ENCODE data around the gene MYCL. TPM values are rescaled to one million over a fixed set of nuclear protein-coding genes. Genes with fewer than 3 reads are reported as not detected.

Gene MYCL
- total RNA-seq, 6 experiments from 2014 or later, result 0.75 to 20.5 (median 6.1) TPM

- Histone ChIP-seq H3K9me3 (no peaks in the 10 kb centered on the region), H3K4me3 (peak overlapping the region; percentile 70 to 75 (median 70)), H3K27ac (no peak overlapping the region), H3K27me3 (no peaks in the 10 kb centered on the region), H3K36me3 (peaks cover 0 to under 1% (median 0%) of the 10 kb centered on the region in 4 donors), H3K4me1 (peaks cover 0 to 20% (median 7%) of the 10 kb centered on the region in 4 donors)
- DNase-seq (no peak), ATAC-seq (no peak)
- WGBS (ENCODE audit: insufficient coverage, low coverage, low lambda C conversion rate, missing lambda C conversion rate), result 8% methylated on average over 10 of the region's 13 CpGs
- TF ChIP-seq POLR2A (IDR thresholded peaks at IDR 0.05) (no peak), CTCF (IDR thresholded peaks at IDR 0.05) (peak in 1 of 4 donors; percentile 2)
- intact Hi-C loops (cut with DNase I), result loop anchor here (5.0 kb wide), 2 partner anchors 80 to 85 kb away; no protein-coding TSS in a partner anchor
Observed at GRCh38 chr1:39902460-39902807, 717 bp upstream of the MYCL start.

GRCh38 chr1:39901464-39901713, 328 bp downstream of the MYCL start:
- ATAC-seq (peak; percentile 1 to 48 (median 22)), DNase-seq (peak; percentile 62 to 79 (median 75))
- no CpG with 5 or more reads among the region's 28 CpGs for WGBS (ENCODE audit: insufficient coverage, low coverage, low lambda C conversion rate, missing lambda C conversion rate)
- Histone ChIP-seq H3K4me3 (peak overlapping the region; percentile 70 to 75 (median 70)), H3K4me1 (peaks cover 0 to 20% (median 7%) of the 10 kb centered on the region in 4 donors), H3K9me3 (no peaks in the 10 kb centered on the region), H3K27me3 (no peaks in the 10 kb centered on the region), H3K27ac (peak overlapping the region; percentile 51 to 89 (median 72)), H3K36me3 (peaks cover 0 to 5% (median 3%) of the 10 kb centered on the region in 4 donors)
- no peak for TF ChIP-seq CTCF (IDR thresholded peaks at IDR 0.05)
- no peak for TF ChIP-seq POLR2A (IDR thresholded peaks at IDR 0.05)
- intact Hi-C loops (cut with DNase I), result loop anchor here (5.0 kb wide), 2 partner anchors 79 to 84 kb away; no protein-coding TSS in a partner anchor

GRCh38 chr1:39900662-39901463, 854 bp downstream of the MYCL start:
- Histone ChIP-seq H3K4me1 (peaks cover 0 to 20% (median 7%) of the 10 kb centered on the region in 4 donors), H3K4me3 (peak overlapping the region; percentile 70 to 75 (median 70)), H3K9me3 (no peaks in the 10 kb centered on the region), H3K27ac (peak overlapping the region; percentile 51 to 89 (median 72)), H3K36me3 (peaks cover 0 to 5% (median 3%) of the 10 kb centered on the region in 4 donors), H3K27me3 (no peaks in the 10 kb centered on the region)
- TF ChIP-seq POLR2A (IDR thresholded peaks at IDR 0.05) (peak; percentile 16), CTCF (IDR thresholded peaks at IDR 0.05) (no peak)
- peak; percentile 55 to 89 (median 85) for DNase-seq
- ATAC-seq, result peak; percentile 19 to 61 (median 53)
- WGBS (ENCODE audit: insufficient coverage, low coverage, low lambda C conversion rate, missing lambda C conversion rate), result 10% methylated on average over 6 of the region's 64 CpGs
- intact Hi-C loops (cut with DNase I), result loop anchor here (5.0 kb wide), 2 partner anchors 79 to 84 kb away; no protein-coding TSS in a partner anchor

GRCh38 chr1:39899611-39900538, 1.8 kb downstream of the MYCL start:
- TF ChIP-seq POLR2A (IDR thresholded peaks at IDR 0.05), result no peak
- no peak for TF ChIP-seq CTCF (IDR thresholded peaks at IDR 0.05)
- peaks cover 0 to 5% (median 3%) of the 10 kb centered on the region in 4 donors for H3K36me3 ChIP-seq
- no peaks in the 10 kb centered on the region for H3K27me3 ChIP-seq
- no peaks in the 10 kb centered on the region for H3K9me3 ChIP-seq
- intact Hi-C loops (cut with DNase I), result loop anchor here (5.0 kb wide), 2 partner anchors 78 to 83 kb away; no protein-coding TSS in a partner anchor
- H3K4me3 ChIP-seq, result peak overlapping the region in 2 of 3 donors; percentile 70 to 75
- peak overlapping the region in 2 of 3 donors; percentile 72 to 89 for H3K27ac ChIP-seq
- ATAC-seq, result no peak
- WGBS (ENCODE audit: insufficient coverage, low coverage, low lambda C conversion rate, missing lambda C conversion rate), result 26% methylated on average over 8 of the region's 8 CpGs
- H3K4me1 ChIP-seq, result peaks cover 0 to 20% (median 7%) of the 10 kb centered on the region in 4 donors
- no peak for DNase-seq

All from right lobe of liver (tissue), 6 donors.